ENCODE data around the gene GPC1. TPM values are rescaled to one million over a fixed set of nuclear protein-coding genes. Genes with fewer than 3 reads are reported as not detected.

Gene GPC1
- total and polyA plus RNA-seq, 2 donors (not counting 3 experiments of a cell fraction or from before 2014, with no cell fraction given), result 9.6 to 31.1 TPM

DNA sequence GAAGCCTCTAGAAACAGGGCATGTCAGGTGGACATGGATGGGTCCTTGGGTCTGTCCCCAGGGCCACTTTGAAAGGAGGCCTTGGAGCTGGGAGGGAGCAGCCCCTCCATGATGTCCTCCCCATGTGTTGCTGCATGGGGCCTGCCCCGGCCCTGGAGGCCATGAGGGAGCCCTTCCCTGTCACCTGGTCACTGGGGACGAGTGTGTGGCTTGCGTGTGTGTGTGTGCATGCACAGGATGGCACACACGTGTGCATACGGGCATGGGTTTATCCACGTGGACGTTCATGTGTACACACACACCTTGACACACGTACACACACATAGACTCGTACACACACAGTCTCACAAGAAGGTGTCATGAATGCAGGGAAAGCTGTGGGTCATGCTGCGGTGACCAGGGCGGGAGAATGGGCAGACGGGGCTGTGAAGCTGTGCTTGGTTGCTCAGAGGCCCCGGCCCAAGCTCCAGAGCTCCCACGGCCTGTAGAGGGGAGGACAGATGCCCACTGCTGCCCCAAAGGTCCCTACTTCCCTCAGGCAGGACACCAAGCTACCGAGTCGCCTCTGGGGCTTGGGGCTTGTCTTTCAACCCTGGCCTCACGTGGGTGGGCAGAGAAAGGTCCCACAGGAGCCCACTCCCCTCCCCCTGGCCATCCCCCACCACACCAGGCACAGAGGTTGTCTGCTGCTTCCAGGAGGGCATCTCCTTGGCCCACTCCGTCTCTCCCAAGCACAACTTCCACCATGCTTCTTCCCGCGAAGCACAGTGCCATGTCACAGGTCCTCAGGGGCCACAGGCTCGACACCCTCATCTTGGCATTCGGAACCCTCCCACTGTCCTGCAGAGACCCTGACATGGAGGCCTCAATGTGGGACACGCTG lies 42.3 kb upstream of the GPC1 start:
- POLR2A ChIA-PET, result no interaction called here
- Histone ChIP-seq H3K27me3 (ENCODE audit: control insufficient read depth in 2 of 2, insufficient read depth in 2 of 2, low read length in 2 of 2) (no peaks in the 10 kb centered on the region), H3K36me3 (ENCODE audit: control insufficient read depth in 2 of 2, extremely low read depth in 1 of 2, insufficient read depth in 2 of 2, low read length in 2 of 2) (no peaks in the 10 kb centered on the region), H3K4me2 (ENCODE audit: insufficient read depth, low read length) (no peak overlapping the region), H3K4me3 (replicated peaks in 1 of 3; ENCODE audit: insufficient read depth in 1 of 3, low read depth in 1 of 3, low read length in 3 of 3) (no peak overlapping the region), H3K4me1 (ENCODE audit: control insufficient read depth, extremely low read depth, insufficient read depth, low read length) (peaks cover 2% of the 10 kb centered on the region), H3K27ac (ENCODE audit: insufficient read depth, low read depth, low read length) (no peak overlapping the region), H3K9ac (replicated peaks; ENCODE audit: extremely low read depth, insufficient read depth, low read length) (no peak overlapping the region), H3K79me2 (ENCODE audit: control insufficient read depth, insufficient read depth, low read length) (no peaks in the 10 kb centered on the region), H3K9me3 (replicated peaks; ENCODE audit: control insufficient read depth, insufficient read depth, low read length) (no peaks in the 10 kb centered on the region), H4K20me1 (replicated peaks; ENCODE audit: control insufficient read depth, extremely low read depth, insufficient read depth, low read length) (no peaks in the 10 kb centered on the region), H3K9me1 (replicated peaks; ENCODE audit: control insufficient read depth, extremely low read depth, insufficient read depth, low read length) (no peaks in the 10 kb centered on the region), H2AFZ (ENCODE audit: low read depth, low read length) (no peak overlapping the region)
- TF ChIP-seq GATA2 (IDR thresholded peaks at IDR 0.05; ENCODE audit: insufficient read depth, insufficient read length, low read depth, low read length), result no peak
- TF ChIP-seq, protein P1, sequence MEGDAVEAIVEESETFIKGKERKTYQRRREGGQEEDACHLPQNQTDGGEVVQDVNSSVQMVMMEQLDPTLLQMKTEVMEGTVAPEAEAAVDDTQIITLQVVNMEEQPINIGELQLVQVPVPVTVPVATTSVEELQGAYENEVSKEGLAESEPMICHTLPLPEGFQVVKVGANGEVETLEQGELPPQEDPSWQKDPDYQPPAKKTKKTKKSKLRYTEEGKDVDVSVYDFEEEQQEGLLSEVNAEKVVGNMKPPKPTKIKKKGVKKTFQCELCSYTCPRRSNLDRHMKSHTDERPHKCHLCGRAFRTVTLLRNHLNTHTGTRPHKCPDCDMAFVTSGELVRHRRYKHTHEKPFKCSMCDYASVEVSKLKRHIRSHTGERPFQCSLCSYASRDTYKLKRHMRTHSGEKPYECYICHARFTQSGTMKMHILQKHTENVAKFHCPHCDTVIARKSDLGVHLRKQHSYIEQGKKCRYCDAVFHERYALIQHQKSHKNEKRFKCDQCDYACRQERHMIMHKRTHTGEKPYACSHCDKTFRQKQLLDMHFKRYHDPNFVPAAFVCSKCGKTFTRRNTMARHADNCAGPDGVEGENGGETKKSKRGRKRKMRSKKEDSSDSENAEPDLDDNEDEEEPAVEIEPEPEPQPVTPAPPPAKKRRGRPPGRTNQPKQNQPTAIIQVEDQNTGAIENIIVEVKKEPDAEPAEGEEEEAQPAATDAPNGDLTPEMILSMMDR (IDR thresholded peaks at IDR 0.05; ENCODE audit: extremely low read depth in 1 of 2, insufficient read depth in 1 of 2, low read depth in 1 of 2, low read length in 2 of 2), result no peak
- no peak for TF ChIP-seq MYC (IDR thresholded peaks at IDR 0.05; ENCODE audit: low read depth, low read length)
- no peak for TF ChIP-seq FOS (IDR thresholded peaks at IDR 0.05; ENCODE audit: borderline replicate concordance, insufficient read depth, low read length)
- no peak for TF ChIP-seq POLR2AphosphoS5 (IDR thresholded peaks at IDR 0.05; ENCODE audit: insufficient read depth, low read depth, low read length)
- no peak for TF ChIP-seq EZH2 (IDR thresholded peaks at IDR 0.05; ENCODE audit: borderline replicate concordance, low read depth, low read length, severe bottlenecking)
- TF ChIP-seq POLR2A (IDR thresholded peaks at IDR 0.05; ENCODE audit: low read depth, low read length), result no peak
- TF ChIP-seq, protein P2, sequence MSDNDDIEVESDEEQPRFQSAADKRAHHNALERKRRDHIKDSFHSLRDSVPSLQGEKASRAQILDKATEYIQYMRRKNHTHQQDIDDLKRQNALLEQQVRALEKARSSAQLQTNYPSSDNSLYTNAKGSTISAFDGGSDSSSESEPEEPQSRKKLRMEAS (IDR thresholded peaks at IDR 0.05; ENCODE audit: insufficient read depth, insufficient read length), result no peak
- TF ChIP-seq JUN (IDR thresholded peaks at IDR 0.05; ENCODE audit: borderline replicate concordance, insufficient read depth, insufficient read length, low read depth), result no peak
- CTCF ChIA-PET, result no interaction called here
- dilution Hi-C loops (cut with MboI; ENCODE audit: extremely low pct_ligation_motif_present, low sequenced_read_pairs) (no loop called here), intact Hi-C loops (cut with micrococcal nuclease) (no loop called here)
- no peak for FAIRE-seq
- DNase-seq (ENCODE audit: low read depth, low spot score), result no peak
- no TSS peak for BruUV-seq (replicated peaks)
